Measurements from ENCODE around the gene PNPLA4.

Gene PNPLA4

GRCh38 chrX:7872042-7872441, 55.2 kb downstream of the PNPLA4 start:
- DNase-seq (ENCODE audit: low read depth) = no peak

GRCh38 chrX:7852166-7852565, 75.0 kb downstream of the PNPLA4 start:
- DNase-seq (ENCODE audit: low read depth) = no peak

All from stimulated activated CD4-positive, alpha-beta T cell treated with anti-CD3 and anti-CD28 coated beads, Interleukin-2, amount 100 ng/mL, for 4 hours (primary cell).